ENCODE data around the gene TNS1.

TNS1 gene

GRCh38 chr2:217807753-217808152 lies 195.0 kb downstream of the TNS1 start:
- no peaks in the 10 kb centered on the region for H3K27me3 ChIP-seq (replicated peaks; ENCODE audit: insufficient read depth, low read length)
- no peaks in the 10 kb centered on the region for H3F3A ChIP-seq (ENCODE audit: insufficient read depth, low read length)
- no peak for DNase-seq
- H3K36me3 ChIP-seq (replicated peaks; ENCODE audit: insufficient read depth, low read length): no peaks in the 10 kb centered on the region
- H3K9ac ChIP-seq (ENCODE audit: low read length): no peak overlapping the region
- H3K4me3 ChIP-seq (ENCODE audit: low read length): no peak overlapping the region
- H3K79me2 ChIP-seq (ENCODE audit: low read length): no peaks in the 10 kb centered on the region
- no peak overlapping the region for H3K4me2 ChIP-seq (ENCODE audit: low read depth, low read length)
- H3K4me1 ChIP-seq (ENCODE audit: low read length): no peaks in the 10 kb centered on the region
- H3K9me3 ChIP-seq (replicated peaks; ENCODE audit: insufficient read depth, low read length): no peaks in the 10 kb centered on the region
- no peak for TF ChIP-seq EZH2phosphoT487 (IDR thresholded peaks at IDR 0.05; ENCODE audit: low read length)
- TF ChIP-seq EZH2 (optimal IDR thresholded peaks at IDR 0.05; ENCODE audit: low read depth, low read length): no peak
- no peak for TF ChIP-seq CTCF (IDR thresholded peaks at IDR 0.05; ENCODE audit: low read length)
- no peaks in the 10 kb centered on the region for H3K9me2 ChIP-seq (replicated peaks; ENCODE audit: insufficient read depth, low read length)
- no peak overlapping the region for H3K27ac ChIP-seq (ENCODE audit: low read length)
- H2AFZ ChIP-seq (ENCODE audit: low read length): no peak overlapping the region
- no peaks in the 10 kb centered on the region for H4K20me1 ChIP-seq (ENCODE audit: insufficient read depth, low read length)

GRCh38 chr2:217807025-217807424 lies 195.8 kb downstream of the TNS1 start:
- Histone ChIP-seq H3K4me1 (ENCODE audit: low read length) (no peaks in the 10 kb centered on the region), H3K36me3 (replicated peaks; ENCODE audit: insufficient read depth, low read length) (no peaks in the 10 kb centered on the region), H3K27ac (ENCODE audit: low read length) (no peak overlapping the region), H3K27me3 (replicated peaks; ENCODE audit: insufficient read depth, low read length) (no peaks in the 10 kb centered on the region), H3K4me3 (ENCODE audit: low read length) (no peak overlapping the region), H3K4me2 (ENCODE audit: low read depth, low read length) (no peak overlapping the region), H2AFZ (ENCODE audit: low read length) (no peak overlapping the region), H4K20me1 (ENCODE audit: insufficient read depth, low read length) (no peaks in the 10 kb centered on the region), H3K9me2 (replicated peaks; ENCODE audit: insufficient read depth, low read length) (no peaks in the 10 kb centered on the region), H3K79me2 (ENCODE audit: low read length) (no peaks in the 10 kb centered on the region), H3F3A (ENCODE audit: insufficient read depth, low read length) (no peaks in the 10 kb centered on the region), H3K9me3 (replicated peaks; ENCODE audit: insufficient read depth, low read length) (no peaks in the 10 kb centered on the region), H3K9ac (ENCODE audit: low read length) (no peak overlapping the region)
- TF ChIP-seq EZH2 (optimal IDR thresholded peaks at IDR 0.05; ENCODE audit: low read depth, low read length) (no peak), EZH2phosphoT487 (IDR thresholded peaks at IDR 0.05; ENCODE audit: low read length) (no peak), CTCF (IDR thresholded peaks at IDR 0.05; ENCODE audit: low read length) (no peak)
- no peak for DNase-seq

GRCh38 chr2:217806482-217806765 lies 196.4 kb downstream of the TNS1 start:
- Histone ChIP-seq H4K20me1 (ENCODE audit: insufficient read depth, low read length) (no peaks in the 10 kb centered on the region), H3K9me2 (replicated peaks; ENCODE audit: insufficient read depth, low read length) (no peaks in the 10 kb centered on the region), H3K27me3 (replicated peaks; ENCODE audit: insufficient read depth, low read length) (no peaks in the 10 kb centered on the region), H3K79me2 (ENCODE audit: low read length) (no peaks in the 10 kb centered on the region), H3K9me3 (replicated peaks; ENCODE audit: insufficient read depth, low read length) (no peaks in the 10 kb centered on the region), H3K4me3 (ENCODE audit: low read length) (no peak overlapping the region), H3K36me3 (replicated peaks; ENCODE audit: insufficient read depth, low read length) (no peaks in the 10 kb centered on the region), H3K27ac (ENCODE audit: low read length) (no peak overlapping the region), H3K4me2 (ENCODE audit: low read depth, low read length) (no peak overlapping the region), H3K9ac (ENCODE audit: low read length) (no peak overlapping the region), H2AFZ (ENCODE audit: low read length) (no peak overlapping the region), H3F3A (ENCODE audit: insufficient read depth, low read length) (no peaks in the 10 kb centered on the region), H3K4me1 (ENCODE audit: low read length) (no peaks in the 10 kb centered on the region)
- TF ChIP-seq EZH2 (optimal IDR thresholded peaks at IDR 0.05; ENCODE audit: low read depth, low read length): no peak
- no peak for TF ChIP-seq EZH2phosphoT487 (IDR thresholded peaks at IDR 0.05; ENCODE audit: low read length)
- TF ChIP-seq CTCF (IDR thresholded peaks at IDR 0.05; ENCODE audit: low read length): no peak
- no peak for DNase-seq

All from MM.1S (cell line).